Trophoblast cell (in vitro differentiated cells and primary cell): ENCODE data around the gene HEBP2. TPM values are rescaled to one million over a fixed set of nuclear protein-coding genes. Genes with fewer than 3 reads are reported as not detected.
"Not testable (repeated sequence)": the region's sequence is repeated elsewhere in the genome, so short reads cannot be mapped to it uniquely, and the experiment has no call there.

Experiments
- DNase-seq, 2 donors: peaks; one replicate each; pipeline ENCODE4 v3.0.0-alpha.2; 2016
- H2AFZ ChIP-seq: 2 replicates; pipeline ENCODE4 v1.6.1; 2013; ENCODE audit warnings: low read length, moderate library complexity, mild to moderate bottlenecking; ENCODE audit not compliant: insufficient read depth, poor library complexity
- H2AK5ac ChIP-seq: 2 replicates; pipeline ENCODE4 v1.6.1; 2013; ENCODE audit warnings: mild to moderate bottlenecking, low read length
- H2BK120ac ChIP-seq: 2 replicates; pipeline ENCODE4 v1.6.1; 2013; ENCODE audit warnings: low read length, mild to moderate bottlenecking, moderate library complexity; ENCODE audit not compliant: insufficient read depth, poor library complexity
- H2BK12ac ChIP-seq: 2 replicates; pipeline ENCODE4 v1.6.1; 2013; ENCODE audit warnings: mild to moderate bottlenecking, low read length, moderate library complexity
- H2BK5ac ChIP-seq: 2 replicates; pipeline ENCODE4 v1.6.1; 2013; ENCODE audit warnings: low read length, low read depth, moderate library complexity, mild to moderate bottlenecking; ENCODE audit not compliant: poor library complexity
- H3K14ac ChIP-seq: 2 replicates; pipeline ENCODE4 v1.6.1; 2013; ENCODE audit warnings: mild to moderate bottlenecking, low read length
- H3K18ac ChIP-seq: 2 replicates; pipeline ENCODE4 v1.6.1; 2013; ENCODE audit warnings: mild to moderate bottlenecking, low read length
- H3K23ac ChIP-seq: 2 replicates; pipeline ENCODE4 v1.6.1; 2013; ENCODE audit warnings: low read length
- H3K27ac ChIP-seq: 2 replicates; pipeline ENCODE4 v1.5.1; 2013; ENCODE audit warnings: low read depth, mild to moderate bottlenecking, inconsistent platforms, low read length, moderate library complexity
- H3K27me3 ChIP-seq: 2 replicates; pipeline ENCODE4 v1.6.1; 2013; ENCODE audit warnings: inconsistent platforms, mild to moderate bottlenecking, low read length, moderate library complexity; ENCODE audit not compliant: insufficient read depth
- H3K36me3 ChIP-seq, 2 experiments: 1 replicate in 1 of 2; 2 replicates in 1 of 2; pipeline ENCODE4 v1.6.1; 2013; ENCODE audit warnings: low read length in 2 of 2, mild to moderate bottlenecking in 2 of 2, moderate library complexity in 1 of 2; ENCODE audit not compliant: insufficient read depth in 2 of 2, control insufficient read depth in 1 of 2
- H3K4ac ChIP-seq: 2 replicates; pipeline ENCODE4 v1.6.1; 2013; ENCODE audit warnings: low read depth, mild to moderate bottlenecking, low read length, moderate library complexity
- H3K4me1 ChIP-seq, 2 experiments: 1 replicate in 1 of 2; 2 replicates in 1 of 2; pipeline ENCODE4 v1.6.1; 2013; ENCODE audit warnings: low read length in 2 of 2, mild to moderate bottlenecking in 2 of 2, moderate library complexity in 1 of 2; ENCODE audit not compliant: insufficient read depth in 2 of 2, control insufficient read depth in 1 of 2
- H3K4me2 ChIP-seq: 2 replicates; pipeline ENCODE4 v1.6.1; 2013; ENCODE audit warnings: inconsistent platforms, mild to moderate bottlenecking, low read length, moderate library complexity
- H3K4me3 ChIP-seq: 2 replicates; pipeline ENCODE4 v1.5.1; 2013; ENCODE audit warnings: mild to moderate bottlenecking, low read depth, low read length, inconsistent platforms
- H3K79me1 ChIP-seq: one replicate; pipeline ENCODE4 v1.6.1; 2013; ENCODE audit warnings: low read length
- H3K79me2 ChIP-seq: 2 replicates; pipeline ENCODE4 v1.6.1; 2013; ENCODE audit warnings: low read length, mild to moderate bottlenecking; ENCODE audit not compliant: control insufficient read depth, insufficient read depth, poor library complexity
- H3K9ac ChIP-seq: 2 replicates; pipeline ENCODE4 v1.6.1; 2013; ENCODE audit warnings: mild to moderate bottlenecking, low read length
- H3K9me3 ChIP-seq: 2 replicates; pipeline ENCODE4 v1.6.1; 2013; ENCODE audit warnings: low read depth, mild to moderate bottlenecking, control low read depth, inconsistent platforms, low read length; ENCODE audit not compliant: insufficient read depth
- H4K12ac ChIP-seq: 2 replicates; pipeline ENCODE4 v1.6.1; 2013; ENCODE audit warnings: low read depth, mild to moderate bottlenecking, low read length, moderate library complexity
- H4K8ac ChIP-seq: 2 replicates; pipeline ENCODE4 v1.6.1; 2013; ENCODE audit warnings: low read depth, mild to moderate bottlenecking, low read length, moderate library complexity
- H4K91ac ChIP-seq: one replicate; pipeline ENCODE4 v1.6.1; 2013; ENCODE audit warnings: low read depth, mild to moderate bottlenecking, low read length, moderate library complexity
- WGBS: extraction: QIAGEN DNeasy Blood & Tissue Kit; methylation state at CpG from one replicate; pipeline ENCODE4 v1.1.7; 2013; ENCODE audit warnings: missing lambda C conversion rate; ENCODE audit not compliant: insufficient read length, insufficient coverage; ENCODE audit errors: extremely low coverage; 5-methylcytosine and 5-hydroxymethylcytosine counted together
- polyA plus RNA-seq: library from polyadenylated mRNA; stranded (reverse); fragments of 200-250 nt; gene quantifications from 2 replicates; pipeline ENCODE4 v1.2.3, GENCODE V29; 2013

The HEBP2 gene, protein sequence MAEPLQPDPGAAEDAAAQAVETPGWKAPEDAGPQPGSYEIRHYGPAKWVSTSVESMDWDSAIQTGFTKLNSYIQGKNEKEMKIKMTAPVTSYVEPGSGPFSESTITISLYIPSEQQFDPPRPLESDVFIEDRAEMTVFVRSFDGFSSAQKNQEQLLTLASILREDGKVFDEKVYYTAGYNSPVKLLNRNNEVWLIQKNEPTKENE
- 119 and 121 TPM in 2 replicates for polyA plus RNA-seq

GRCh38 chr6:138403801-138404665 lies at the start of gene HEBP2:
Gene HEBP2 (plus strand): TSS chr6:138404223. CDS start chr6:138404496, 273 bp downstream.
- H3K9ac ChIP-seq = peak within 1 kb of the TSS; percentile 89
- DNase-seq = peak; percentile 98
- WGBS = no CpG with 5 or more reads among the region's 92 CpGs
- peak within 1 kb of the TSS; percentile 97 for H2BK5ac ChIP-seq
- peak within 1 kb of the TSS; percentile 90 for H2BK12ac ChIP-seq
- H2AK5ac ChIP-seq = peak within 1 kb of the TSS; percentile 95
- no peaks in the 10 kb centered on the region for H3K27me3 ChIP-seq
- H2AFZ ChIP-seq = peak within 1 kb of the TSS; percentile 91
- H3K23ac ChIP-seq = peak within 1 kb of the TSS; percentile 13
- peaks cover 18% of the 10 kb centered on the region for H3K79me1 ChIP-seq
- H3K14ac ChIP-seq = peak within 1 kb of the TSS; percentile 96
- H4K91ac ChIP-seq = peak within 1 kb of the TSS; percentile 97
- peak within 1 kb of the TSS; percentile 98 for H2BK120ac ChIP-seq
- peak within 1 kb of the TSS; percentile 60 for H3K4ac ChIP-seq
- H3K79me2 ChIP-seq = peaks cover 17% of the 10 kb centered on the region
- peak within 1 kb of the TSS; percentile 96 for H3K18ac ChIP-seq
- peak within 1 kb of the TSS; percentile 92 for H3K4me2 ChIP-seq
- peaks cover 10 to 20% of the 10 kb centered on the region in 2 experiments for H3K36me3 ChIP-seq
- H3K9me3 ChIP-seq = peaks cover 1% of the 10 kb centered on the region
- peak within 1 kb of the TSS; percentile 83 for H4K12ac ChIP-seq
- peaks cover 4 to 6% of the 10 kb centered on the region in 2 experiments for H3K4me1 ChIP-seq
- peak within 1 kb of the TSS; percentile 94 for H4K8ac ChIP-seq
- peak within 1 kb of the TSS; percentile 87 for H3K4me3 ChIP-seq
- peak within 1 kb of the TSS; percentile 95 for H3K27ac ChIP-seq

DNA sequence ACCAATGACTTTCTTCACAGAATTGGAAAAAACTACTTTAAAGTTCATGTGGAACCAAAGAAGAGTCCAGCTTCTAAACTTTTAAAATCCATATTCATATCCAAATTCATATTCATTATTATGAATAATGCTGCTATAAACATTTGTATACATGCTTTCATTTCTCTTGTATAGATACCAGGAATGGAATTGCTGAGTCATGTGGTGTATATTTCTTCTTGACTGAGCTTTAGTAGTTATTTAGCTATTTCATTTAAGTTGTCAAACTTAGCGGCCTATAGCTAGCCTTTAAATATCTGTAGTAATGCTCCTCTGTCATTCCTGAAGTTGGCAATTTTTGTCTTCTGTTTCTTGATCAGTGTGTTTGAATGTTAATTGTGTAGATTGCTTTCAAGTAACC lies 46.1 kb upstream of the HEBP2 start:
- H3K4me1 ChIP-seq = no peaks in the 10 kb centered on the region
- no peak for DNase-seq
- H3K9me3 ChIP-seq = no peaks in the 10 kb centered on the region
- H4K12ac ChIP-seq = no peak overlapping the region
- no peak overlapping the region for H2BK12ac ChIP-seq
- no CpG with 5 or more reads among the region's 1 CpG for WGBS
- no peak overlapping the region for H2AK5ac ChIP-seq
- H3K27ac ChIP-seq = no peak overlapping the region
- no peak overlapping the region for H2BK5ac ChIP-seq
- no peak overlapping the region for H3K14ac ChIP-seq
- H4K91ac ChIP-seq = no peak overlapping the region
- H3K79me1 ChIP-seq = no peaks in the 10 kb centered on the region
- no peak overlapping the region for H2BK120ac ChIP-seq
- H3K36me3 ChIP-seq = no peaks in the 10 kb centered on the region
- H3K4me3 ChIP-seq = no peak overlapping the region
- H3K18ac ChIP-seq = no peak overlapping the region
- H3K4ac ChIP-seq = no peak overlapping the region
- H4K8ac ChIP-seq = no peak overlapping the region
- no peak overlapping the region for H3K23ac ChIP-seq
- H3K27me3 ChIP-seq = no peaks in the 10 kb centered on the region
- no peak overlapping the region for H3K4me2 ChIP-seq
- no peak overlapping the region for H2AFZ ChIP-seq
- H3K9ac ChIP-seq = no peak overlapping the region
- H3K79me2 ChIP-seq = no peaks in the 10 kb centered on the region

DNA sequence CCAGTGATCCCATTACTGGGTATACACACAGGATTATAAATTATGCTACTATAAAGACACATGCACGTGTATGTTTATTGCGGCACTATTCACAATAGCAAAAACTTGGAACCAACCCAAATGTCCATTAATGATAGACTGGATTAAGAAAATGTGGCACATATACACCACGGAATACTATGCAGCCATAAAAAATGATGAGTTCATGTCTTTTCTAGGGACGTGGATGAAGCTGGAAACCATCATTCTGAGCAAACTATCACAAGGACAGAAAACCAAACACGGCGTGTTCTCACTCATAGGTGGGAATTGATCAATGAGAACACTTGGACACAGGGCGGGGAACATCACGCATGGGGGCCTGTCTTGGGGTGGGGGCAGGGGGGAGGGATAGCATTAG lies 35.3 kb upstream of the HEBP2 start:
- H3K79me2 ChIP-seq, H4K12ac ChIP-seq, H2AFZ ChIP-seq, H3K79me1 ChIP-seq, H3K4me1 ChIP-seq, H3K4ac ChIP-seq, H3K14ac ChIP-seq, H4K8ac ChIP-seq, H2AK5ac ChIP-seq, H3K4me2 ChIP-seq, H3K23ac ChIP-seq, H2BK5ac ChIP-seq, DNase-seq, H3K27ac ChIP-seq, H3K18ac ChIP-seq, H3K9ac ChIP-seq, H2BK120ac ChIP-seq, H3K36me3 ChIP-seq, H2BK12ac ChIP-seq, H3K27me3 ChIP-seq, H3K4me3 ChIP-seq, H3K9me3 ChIP-seq, H4K91ac ChIP-seq: not testable (repeated sequence)
- WGBS = no CpG with 5 or more reads among the region's 8 CpGs

DNA sequence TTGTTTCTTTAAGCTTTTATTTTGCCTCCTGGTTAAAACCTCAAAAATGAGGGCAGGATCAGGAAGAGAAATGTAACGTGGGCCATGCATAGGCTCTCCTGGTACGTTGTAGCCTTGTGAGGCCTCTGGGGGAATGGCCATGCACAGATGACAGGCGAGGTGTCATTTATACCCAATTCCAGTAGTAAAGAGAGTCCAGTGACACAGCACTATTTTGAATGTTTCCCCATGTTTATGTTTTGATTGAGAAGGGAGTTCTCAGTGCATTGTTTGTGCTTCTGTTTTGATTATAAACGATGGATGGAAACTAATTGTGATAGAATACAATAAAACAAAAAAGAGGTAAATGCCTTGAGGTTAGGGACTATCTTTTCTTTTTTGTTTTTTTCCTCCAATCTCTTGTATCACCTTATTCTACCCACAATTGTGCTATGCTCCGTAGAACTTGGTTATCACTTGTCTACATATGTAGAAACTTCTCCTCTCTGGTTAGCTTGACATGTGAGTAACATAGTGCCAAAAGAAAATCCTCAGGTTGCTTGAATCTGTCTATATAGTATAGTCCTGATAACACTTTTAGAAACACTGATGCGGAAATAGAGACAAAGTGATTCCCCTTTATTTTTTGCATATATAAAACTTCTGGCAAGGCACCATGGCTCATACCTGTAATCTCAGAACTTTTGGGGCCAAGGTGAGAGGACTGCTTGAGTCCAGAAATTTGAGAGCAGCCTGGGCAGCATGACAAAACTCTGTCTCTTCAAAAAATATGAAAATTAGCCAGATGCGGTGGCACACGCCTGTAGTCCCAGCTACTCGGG lies 33.2 kb upstream of the HEBP2 start:
- H2AFZ ChIP-seq = no peak overlapping the region
- H3K79me2 ChIP-seq = no peaks in the 10 kb centered on the region
- H3K4ac ChIP-seq = no peak overlapping the region
- no peak overlapping the region for H2BK12ac ChIP-seq
- DNase-seq = no peak
- H3K36me3 ChIP-seq = no peaks in the 10 kb centered on the region
- H3K9ac ChIP-seq = no peak overlapping the region
- H3K9me3 ChIP-seq = no peaks in the 10 kb centered on the region
- no peak overlapping the region for H2BK5ac ChIP-seq
- H3K18ac ChIP-seq = no peak overlapping the region
- H2AK5ac ChIP-seq = no peak overlapping the region
- H3K14ac ChIP-seq = no peak overlapping the region
- H3K4me2 ChIP-seq = no peak overlapping the region
- H4K91ac ChIP-seq = no peak overlapping the region
- H3K4me1 ChIP-seq = no peaks in the 10 kb centered on the region
- H4K8ac ChIP-seq = no peak overlapping the region
- H3K27me3 ChIP-seq = no peaks in the 10 kb centered on the region
- no peak overlapping the region for H2BK120ac ChIP-seq
- no peaks in the 10 kb centered on the region for H3K79me1 ChIP-seq
- no peak overlapping the region for H3K23ac ChIP-seq
- no CpG with 5 or more reads among the region's 9 CpGs for WGBS
- no peak overlapping the region for H4K12ac ChIP-seq
- no peak overlapping the region for H3K27ac ChIP-seq
- H3K4me3 ChIP-seq = no peak overlapping the region
